ENCODE measurements around the gene PLCB3. TPM values are rescaled to one million over a fixed set of nuclear protein-coding genes. Genes with fewer than 3 reads are reported as not detected.
A peak's percentile ranks its signal among the peaks of the same experiment; 100 is the strongest.

The PLCB3 gene
- total RNA-seq, 6 donors from 2014 or later = 19.5 to 55.5 (median 30.3) TPM

- no peak for TF ChIP-seq POLR2AphosphoS5 (IDR thresholded peaks at IDR 0.05)
- TF ChIP-seq CTCF (IDR thresholded peaks at IDR 0.05) = no peak
- TF ChIP-seq POLR2A (IDR thresholded peaks at IDR 0.05) = no peak
- TF ChIP-seq EP300 (IDR thresholded peaks at IDR 0.05) = no peak
- Histone ChIP-seq H3K27ac (no peak overlapping the region), H3K9me3 (no peaks in the 10 kb centered on the region), H3K36me3 (peaks cover 19 to 96% (median 87%) of the 10 kb centered on the region in 4 donors), H3K4me3 (no peak overlapping the region), H3K4me1 (peaks cover 0 to 4% (median under 1%) of the 10 kb centered on the region in 4 donors), H3K27me3 (no peaks in the 10 kb centered on the region)
- DNase-seq (peak in 1 of 2 donors; percentile 83), ATAC-seq (ENCODE audit: low FRiP score in 2 of 2) (no peak)
- WGBS, 2 donors = 96 to 97% methylated on average over 25 to 31 of the region's 32 CpGs
Measured at GRCh38 chr11:64258946-64259532, 7.7 kb downstream of the PLCB3 start.

GRCh38 chr11:64259533-64260067, 8.3 kb downstream of the PLCB3 start:
- no peaks in the 10 kb centered on the region for H3K4me1 ChIP-seq
- H3K36me3 ChIP-seq = peaks cover 19 to 96% (median 85%) of the 10 kb centered on the region in 4 donors
- H3K27ac ChIP-seq = no peak overlapping the region
- no peak overlapping the region for H3K4me3 ChIP-seq
- ATAC-seq (ENCODE audit: low FRiP score in 2 of 2) (no peak), DNase-seq (no peak)
- TF ChIP-seq CTCF (IDR thresholded peaks at IDR 0.05) = no peak
- no peak for TF ChIP-seq POLR2A (IDR thresholded peaks at IDR 0.05)
- no peak for TF ChIP-seq POLR2AphosphoS5 (IDR thresholded peaks at IDR 0.05)
- TF ChIP-seq EP300 (IDR thresholded peaks at IDR 0.05) = no peak
- H3K9me3 ChIP-seq = no peaks in the 10 kb centered on the region
- H3K27me3 ChIP-seq = no peaks in the 10 kb centered on the region
- 88 to 91% methylated on average over 4 of the region's 4 CpGs for WGBS, 2 donors

- H3K27ac ChIP-seq = no peak overlapping the region
- no peaks in the 10 kb centered on the region for H3K4me1 ChIP-seq
- H3K9me3 ChIP-seq = no peaks in the 10 kb centered on the region
- H3K27me3 ChIP-seq = no peaks in the 10 kb centered on the region
- DNase-seq (no peak), ATAC-seq (ENCODE audit: low FRiP score in 2 of 2) (no peak)
- H3K4me3 ChIP-seq = no peak overlapping the region
- no peak for TF ChIP-seq POLR2A (IDR thresholded peaks at IDR 0.05)
- WGBS, 2 donors = 88 to 95% methylated on average over 6 of the region's 6 CpGs
- H3K36me3 ChIP-seq = peaks cover 19 to 96% (median 83%) of the 10 kb centered on the region in 4 donors
Measured at GRCh38 chr11:64260147-64260708, 8.9 kb downstream of the PLCB3 start.

- H3K9me3 ChIP-seq = no peaks in the 10 kb centered on the region
- H3K27ac ChIP-seq = no peak overlapping the region
- peak in 1 of 2 donors; percentile 79 for DNase-seq
- no peak for ATAC-seq (ENCODE audit: low FRiP score in 2 of 2)
- peaks cover 15 to 97% (median 84%) of the 10 kb centered on the region in 4 donors for H3K36me3 ChIP-seq
- TF ChIP-seq EP300 (IDR thresholded peaks at IDR 0.05) = no peak
- TF ChIP-seq POLR2AphosphoS5 (IDR thresholded peaks at IDR 0.05) = no peak
- no peak for TF ChIP-seq POLR2A (IDR thresholded peaks at IDR 0.05)
- TF ChIP-seq CTCF (IDR thresholded peaks at IDR 0.05) = no peak
- no peak overlapping the region for H3K4me3 ChIP-seq
- no peaks in the 10 kb centered on the region for H3K4me1 ChIP-seq
- H3K27me3 ChIP-seq = no peaks in the 10 kb centered on the region
- WGBS, 2 donors = 95 to 96% methylated on average over 8 to 13 of the region's 18 CpGs
Measured at GRCh38 chr11:64261556-64262080, 10.3 kb downstream of the PLCB3 start.

GRCh38 chr11:64262271-64263002, 11.1 kb downstream of the PLCB3 start:
- H3K4me3 ChIP-seq = no peak overlapping the region
- 92 to 94% methylated on average over 32 to 36 of the region's 42 CpGs for WGBS, 2 donors
- no peaks in the 10 kb centered on the region for H3K27me3 ChIP-seq
- ATAC-seq (ENCODE audit: low FRiP score in 2 of 2) (no peak), DNase-seq (peak in 1 of 2 donors; percentile 78)
- no peaks in the 10 kb centered on the region for H3K9me3 ChIP-seq
- H3K36me3 ChIP-seq = peaks cover 14 to 94% (median 82%) of the 10 kb centered on the region in 4 donors
- peaks cover 3 to 5% (median 5%) of the 10 kb centered on the region in 4 donors for H3K4me1 ChIP-seq
- no peak overlapping the region for H3K27ac ChIP-seq
- no peak for TF ChIP-seq CTCF (IDR thresholded peaks at IDR 0.05)
- TF ChIP-seq POLR2AphosphoS5 (IDR thresholded peaks at IDR 0.05) = no peak
- TF ChIP-seq POLR2A (IDR thresholded peaks at IDR 0.05) = no peak
- TF ChIP-seq EP300 (IDR thresholded peaks at IDR 0.05) = no peak

Measured in upper lobe of left lung (tissue), 6 donors.